ENCODE results near the gene DCX.

DCX gene

DNA sequence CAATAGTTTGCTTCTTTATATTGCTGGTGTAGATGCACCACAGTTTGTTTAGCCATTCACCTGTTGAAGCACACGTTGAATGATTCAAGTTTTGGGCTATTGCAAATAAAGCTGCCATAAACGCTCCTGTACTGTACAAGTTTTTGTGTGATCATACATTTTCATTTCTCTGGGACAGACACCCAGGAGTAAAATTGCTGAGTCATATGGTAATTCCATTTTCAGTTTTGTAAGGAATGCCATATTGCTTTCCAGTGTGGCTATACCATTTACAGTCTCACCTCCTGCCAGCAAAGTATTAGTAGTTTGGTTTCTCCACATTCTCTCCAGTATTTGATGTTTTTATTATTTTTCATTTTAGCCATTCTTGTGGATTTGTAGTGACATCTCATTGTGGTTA lies 109.7 kb downstream of the DCX start:
- DNase-seq: no peak

DNA sequence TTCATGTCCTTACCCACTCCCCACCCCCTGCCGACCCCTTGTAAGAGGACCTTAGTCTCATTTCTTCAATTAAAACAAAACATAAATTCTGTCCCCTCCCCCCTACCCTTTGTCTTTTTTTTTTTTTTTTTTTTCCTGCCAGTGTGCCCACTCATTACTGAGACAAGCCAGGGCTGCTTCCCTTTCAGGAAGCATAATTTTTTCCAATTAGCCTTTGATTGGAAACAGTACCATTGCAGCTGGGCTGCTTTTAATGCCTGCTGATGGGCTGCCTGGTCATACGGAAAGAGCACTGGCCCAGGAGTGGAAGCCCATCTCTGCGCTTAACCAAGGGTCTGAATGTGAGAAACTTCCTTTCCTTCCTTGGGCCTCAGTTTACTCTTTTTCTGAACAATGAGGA lies 123.2 kb downstream of the DCX start:
- no peak for DNase-seq

GRCh38 chrX:111284631-111285293 lies 127.2 kb downstream of the DCX start:
- DNase-seq: no peak

- no peak for DNase-seq
Observed at GRCh38 chrX:111283446-111283845, 128.5 kb downstream of the DCX start.

DNA sequence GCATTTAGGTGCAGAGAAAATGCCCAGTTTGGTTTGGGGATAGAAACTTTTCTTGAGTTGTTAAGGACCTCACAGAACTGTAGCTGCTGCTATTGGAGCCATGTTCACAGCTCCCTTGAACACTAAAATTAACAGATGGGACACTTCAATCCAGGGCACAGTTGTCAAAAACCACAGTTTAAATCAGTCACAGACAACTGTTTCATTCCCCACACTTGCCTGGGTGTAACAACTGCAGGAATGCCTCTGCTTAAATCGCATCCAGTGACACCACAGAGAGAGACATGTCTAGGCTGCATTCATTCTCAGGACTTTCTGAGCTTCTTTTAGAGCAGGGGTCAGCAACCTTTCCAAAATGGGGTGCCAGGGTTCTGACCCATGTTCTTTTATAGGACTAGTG lies 129.0 kb downstream of the DCX start:
- no peak for DNase-seq

- DNase-seq: no peak
Observed at GRCh38 chrX:111282139-111282538, 129.9 kb downstream of the DCX start.

DNA sequence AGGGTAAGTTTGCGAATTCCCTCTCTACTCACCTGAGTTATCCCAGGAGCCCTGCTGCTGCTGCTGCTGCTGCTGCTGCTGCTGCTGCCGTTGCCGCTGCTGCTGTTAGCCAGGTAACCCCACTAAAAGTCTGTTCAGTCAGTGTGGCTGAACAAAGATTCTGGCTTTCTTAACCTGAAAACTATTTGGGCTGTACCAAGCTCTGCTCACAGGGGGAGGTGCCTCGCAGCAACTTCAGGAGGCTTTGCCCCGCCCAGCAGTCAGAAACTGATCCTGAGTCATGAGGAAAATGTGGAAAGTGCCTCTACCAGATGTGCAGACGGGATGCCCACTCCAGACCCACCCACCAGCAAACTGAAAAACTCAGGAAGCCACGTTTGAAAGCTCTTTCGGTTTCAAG lies 141.7 kb downstream of the DCX start, which contains the start of gene CAPN6:
Gene CAPN6, minus strand, starts transcription at position 145 of the 400 bp plus-strand sequence. CDS start 6,547 bp downstream, outside the sequence.
- no peak for DNase-seq

GRCh38 chrX:111268506-111268905 lies 143.5 kb downstream of the DCX start:
- no peak for DNase-seq

DNA sequence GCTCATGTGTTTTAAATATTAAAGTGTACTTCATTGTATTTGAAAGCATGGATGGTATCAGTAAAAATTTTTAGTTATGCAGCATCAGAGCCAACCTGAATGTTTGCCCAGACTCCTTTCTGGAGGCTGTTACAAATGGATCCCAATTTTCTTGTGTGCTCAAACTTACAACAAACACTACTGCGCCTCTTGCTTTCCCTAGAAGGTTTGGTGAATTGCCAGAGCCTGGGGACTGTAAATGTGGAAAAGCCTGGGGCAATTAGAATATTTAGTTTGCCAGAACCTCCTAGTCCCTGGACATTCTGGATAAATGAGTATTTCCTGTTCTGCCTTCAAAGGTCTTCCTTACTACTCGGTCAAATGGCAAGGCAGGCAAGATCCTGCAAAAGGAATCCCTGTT lies 146.5 kb downstream of the DCX start:
- DNase-seq: no peak

DNA sequence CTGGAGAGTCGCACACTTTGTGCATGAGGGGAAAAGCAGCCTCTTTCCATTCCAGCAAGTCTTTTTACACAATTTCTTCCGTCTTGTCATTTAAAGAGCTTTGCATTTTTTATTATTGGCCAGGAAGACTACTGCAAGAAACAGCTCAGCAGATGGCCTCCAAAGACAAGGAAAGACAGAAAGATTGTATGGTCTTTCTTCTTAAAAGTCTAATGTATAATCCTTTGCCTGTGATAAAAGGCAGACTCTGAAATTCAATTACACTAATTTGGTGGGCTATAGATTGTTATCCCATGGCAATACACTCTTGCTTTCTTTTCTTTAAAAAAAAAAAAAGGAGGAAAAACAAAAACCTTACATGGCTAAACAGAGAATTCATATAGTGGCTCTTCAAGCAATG lies 147.6 kb downstream of the DCX start:
- no peak for DNase-seq

DNA sequence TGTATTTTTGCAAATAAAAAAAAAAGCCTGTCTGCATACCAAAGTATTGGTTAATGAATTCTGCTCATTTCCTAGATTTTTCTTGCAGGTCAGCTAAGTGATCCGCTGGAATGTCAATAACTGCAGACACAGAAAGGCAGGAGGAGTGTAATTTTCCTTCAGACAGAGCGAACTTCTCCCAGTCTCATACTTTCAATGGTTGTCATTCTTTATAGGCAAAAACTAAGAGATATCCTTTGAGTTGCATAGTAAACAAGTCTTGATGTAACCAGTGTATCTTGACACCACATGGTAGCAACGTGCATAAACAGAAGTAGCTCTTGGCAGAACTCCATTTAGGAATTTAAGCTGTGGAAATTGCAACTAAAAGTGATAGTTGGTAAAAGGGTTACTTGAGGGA lies 149.9 kb downstream of the DCX start:
- DNase-seq: no peak

DNA sequence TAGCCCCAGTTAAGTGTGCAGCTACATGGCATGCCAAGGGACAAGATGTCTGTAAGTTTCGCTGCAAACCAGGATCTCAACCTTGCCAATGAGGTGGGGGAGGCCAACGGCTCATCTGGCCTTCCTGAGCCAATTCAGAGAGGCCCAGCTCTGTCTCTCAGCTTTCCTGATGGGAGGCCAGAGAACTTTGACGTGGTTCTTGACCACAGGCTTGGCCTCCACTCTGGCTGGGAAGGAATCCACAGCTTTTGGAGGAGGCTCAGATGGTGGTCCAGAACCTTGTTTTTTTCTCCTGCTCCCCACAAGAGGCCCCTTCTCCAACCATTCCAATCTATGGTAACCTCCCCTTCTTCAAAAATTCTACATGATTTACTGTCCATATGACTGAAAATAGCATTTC lies 151.5 kb downstream of the DCX start:
- no peak for DNase-seq

GRCh38 chrX:111259559-111259958 lies 152.4 kb downstream of the DCX start:
- DNase-seq: no peak

DNA sequence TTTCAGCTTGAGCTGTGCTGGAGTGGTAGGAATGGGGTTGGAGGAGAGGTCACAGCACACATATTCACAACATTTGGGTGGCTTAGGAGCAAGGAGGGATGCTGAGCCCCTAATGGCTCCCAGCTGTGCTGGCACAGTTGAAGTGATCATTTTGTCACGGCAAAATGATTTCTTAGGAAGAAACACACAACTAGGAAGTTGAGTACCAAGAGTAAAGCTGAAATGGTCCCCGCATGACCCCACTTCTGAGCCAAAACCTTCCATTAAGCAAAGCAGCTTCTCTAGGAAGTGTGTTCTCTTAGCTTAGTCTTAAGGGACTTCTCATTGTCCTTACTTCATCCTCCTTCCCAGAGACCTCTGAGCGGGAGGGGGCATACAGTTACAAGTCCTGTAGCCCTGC lies 154.3 kb downstream of the DCX start:
- DNase-seq: no peak

DNA sequence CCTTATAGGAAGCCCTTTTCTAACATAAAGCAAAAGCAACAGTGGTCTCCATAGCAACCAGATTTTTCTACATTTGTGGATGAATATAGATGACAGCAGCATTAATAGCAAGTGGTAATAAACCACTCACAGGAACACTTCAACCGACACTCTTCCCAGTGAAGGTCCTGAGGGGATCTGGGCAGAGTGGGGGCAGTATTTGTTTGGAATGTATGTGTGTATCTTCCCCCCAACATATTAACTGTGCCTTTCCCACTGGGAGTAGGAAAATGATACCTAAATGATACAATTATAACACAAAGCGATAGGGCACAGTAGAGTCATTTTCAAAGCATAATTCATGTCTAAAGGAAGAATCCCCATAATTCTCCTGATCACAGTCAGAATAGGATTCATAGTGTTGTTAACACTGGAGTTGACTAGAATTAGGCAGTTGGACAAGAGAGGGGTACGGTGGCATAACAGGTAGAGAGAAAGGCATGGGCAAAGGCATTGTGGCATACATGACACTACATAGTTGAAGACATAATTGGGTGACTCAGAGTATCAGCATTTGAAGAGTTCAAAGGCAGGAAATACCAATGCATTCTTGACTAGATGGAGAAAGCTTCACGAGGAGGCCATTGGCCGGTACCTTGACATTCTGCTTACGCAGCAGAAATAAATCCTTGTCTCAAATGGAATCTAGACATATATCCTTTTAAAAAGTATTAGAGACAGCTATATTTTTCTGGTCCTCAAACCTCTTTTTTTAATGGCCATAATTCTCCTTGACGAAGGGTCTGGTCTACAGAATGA lies 156.9 kb downstream of the DCX start:
- DNase-seq: no peak

DNA sequence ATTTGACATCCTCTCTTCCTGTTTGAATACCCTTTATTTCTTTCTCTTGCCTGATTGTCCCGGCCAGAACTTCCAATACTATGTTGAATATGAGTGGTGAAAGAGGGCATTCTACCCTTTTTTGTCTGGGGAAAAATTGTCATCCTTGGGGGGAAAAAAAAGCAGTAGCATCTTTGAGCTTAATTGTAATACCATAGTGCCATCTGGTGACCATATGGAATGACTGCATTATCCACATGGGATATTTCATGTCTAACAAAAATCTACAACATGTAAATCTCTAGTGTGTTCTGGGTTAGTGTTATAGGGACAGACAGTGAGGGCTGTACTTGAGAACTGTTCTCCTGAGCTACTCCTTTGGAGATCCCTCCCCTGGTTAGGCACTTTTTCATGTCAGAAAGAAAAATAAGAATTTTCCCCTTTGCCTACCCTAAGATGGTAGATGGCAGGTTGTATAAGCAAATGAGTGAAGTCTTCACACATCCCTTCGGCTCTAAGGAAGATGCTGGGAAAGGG lies 167.7 kb downstream of the DCX start:
- peak; percentile 11 to 15 for DNase-seq

Measured in Kasumi-1 (cell line).